ENCODE results near the gene WFDC5. TPM values are rescaled to one million over a fixed set of nuclear protein-coding genes. Genes with fewer than 3 reads are reported as not detected.
A peak's percentile ranks its signal among the peaks of the same experiment; 100 is the strongest.
"Not testable (repeated sequence)": the region's sequence is repeated elsewhere in the genome, so short reads cannot be mapped to it uniquely, and the experiment has no call there.

WFDC5 gene
- total RNA-seq, 4 donors from 2014 or later: not detected

DNA sequence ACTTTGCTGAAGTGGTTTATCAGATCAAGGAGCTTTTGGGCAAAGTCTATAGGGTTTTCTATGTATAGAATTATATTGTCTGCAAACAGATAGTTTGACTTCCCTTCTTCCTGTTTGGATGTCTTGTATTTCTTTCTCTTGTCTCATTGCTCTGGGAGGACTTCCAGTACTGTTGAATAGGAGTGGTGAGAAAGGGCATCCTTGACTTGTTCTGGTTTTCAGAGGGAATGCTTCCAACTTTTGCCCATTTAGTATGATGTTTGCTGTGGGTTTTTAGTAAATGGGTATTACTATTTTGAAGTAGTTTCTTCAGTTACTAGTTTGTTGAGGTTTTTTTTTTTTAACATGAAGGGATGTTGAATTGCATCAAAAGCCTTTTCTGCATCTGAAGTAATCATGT is 50.2 kb downstream of the WFDC5 start:
- in situ Hi-C loops (cut with MboI; ENCODE audit: low pct_ligation_motif_present in 1 of 4, low pct_unique_long_range_greater_than_20kb in 1 of 4, low sequenced_read_pairs in 3 of 4): no loop called here
- Histone ChIP-seq H3K27ac (no peak overlapping the region), H3K27me3 (no peaks in the 10 kb centered on the region), H3K4me3 (no peak overlapping the region), H3K4me1 (peaks cover 0 to 8% (median 2%) of the 10 kb centered on the region in 4 donors), H3K9me3 (no peaks in the 10 kb centered on the region), H3K36me3 (no peaks in the 10 kb centered on the region)
- TF ChIP-seq, protein P1, sequence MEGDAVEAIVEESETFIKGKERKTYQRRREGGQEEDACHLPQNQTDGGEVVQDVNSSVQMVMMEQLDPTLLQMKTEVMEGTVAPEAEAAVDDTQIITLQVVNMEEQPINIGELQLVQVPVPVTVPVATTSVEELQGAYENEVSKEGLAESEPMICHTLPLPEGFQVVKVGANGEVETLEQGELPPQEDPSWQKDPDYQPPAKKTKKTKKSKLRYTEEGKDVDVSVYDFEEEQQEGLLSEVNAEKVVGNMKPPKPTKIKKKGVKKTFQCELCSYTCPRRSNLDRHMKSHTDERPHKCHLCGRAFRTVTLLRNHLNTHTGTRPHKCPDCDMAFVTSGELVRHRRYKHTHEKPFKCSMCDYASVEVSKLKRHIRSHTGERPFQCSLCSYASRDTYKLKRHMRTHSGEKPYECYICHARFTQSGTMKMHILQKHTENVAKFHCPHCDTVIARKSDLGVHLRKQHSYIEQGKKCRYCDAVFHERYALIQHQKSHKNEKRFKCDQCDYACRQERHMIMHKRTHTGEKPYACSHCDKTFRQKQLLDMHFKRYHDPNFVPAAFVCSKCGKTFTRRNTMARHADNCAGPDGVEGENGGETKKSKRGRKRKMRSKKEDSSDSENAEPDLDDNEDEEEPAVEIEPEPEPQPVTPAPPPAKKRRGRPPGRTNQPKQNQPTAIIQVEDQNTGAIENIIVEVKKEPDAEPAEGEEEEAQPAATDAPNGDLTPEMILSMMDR (IDR thresholded peaks at IDR 0.05): no peak
- TF ChIP-seq POLR2AphosphoS5 (IDR thresholded peaks at IDR 0.05) (no peak), EP300 (IDR thresholded peaks at IDR 0.05; ENCODE audit: low read depth) (no peak), POLR2A (IDR thresholded peaks at IDR 0.05) (no peak)
- intact Hi-C loops (cut with DNase I; ENCODE audit: low total_unique reads): no loop called here
- no peak for DNase-seq

DNA sequence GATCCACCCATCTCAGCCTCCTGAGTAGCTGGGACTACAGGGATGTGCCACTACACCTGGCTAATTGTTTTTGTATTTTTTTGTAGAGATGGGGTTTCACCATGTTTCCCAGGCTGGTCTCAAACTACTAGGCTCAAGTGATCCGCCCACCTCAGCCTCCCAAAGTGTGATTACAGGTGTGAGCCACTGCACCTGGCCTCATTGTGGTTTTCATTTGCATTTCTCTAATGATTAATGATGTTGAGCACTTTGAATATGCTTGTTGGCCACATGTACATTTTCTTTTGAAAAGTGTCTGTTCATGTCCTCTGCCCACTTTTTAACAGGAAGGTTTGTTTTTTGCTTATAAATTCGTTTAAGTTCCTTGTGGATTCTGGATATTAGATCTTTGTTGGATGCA is 51.9 kb downstream of the WFDC5 start:
- H3K36me3 ChIP-seq; in situ Hi-C loops (cut with MboI; ENCODE audit: low pct_ligation_motif_present in 1 of 4, low pct_unique_long_range_greater_than_20kb in 1 of 4, low sequenced_read_pairs in 3 of 4); intact Hi-C loops (cut with DNase I; ENCODE audit: low total_unique reads); H3K4me1 ChIP-seq; H3K27ac ChIP-seq; H3K9me3 ChIP-seq; H3K4me3 ChIP-seq; H3K27me3 ChIP-seq: not testable (repeated sequence)
- 85 to 92% methylated on average over 2 of the region's 2 CpGs for WGBS, 2 donors (ENCODE audit: low coverage in 1 of 2)
- DNase-seq: peak; percentile 44

DNA sequence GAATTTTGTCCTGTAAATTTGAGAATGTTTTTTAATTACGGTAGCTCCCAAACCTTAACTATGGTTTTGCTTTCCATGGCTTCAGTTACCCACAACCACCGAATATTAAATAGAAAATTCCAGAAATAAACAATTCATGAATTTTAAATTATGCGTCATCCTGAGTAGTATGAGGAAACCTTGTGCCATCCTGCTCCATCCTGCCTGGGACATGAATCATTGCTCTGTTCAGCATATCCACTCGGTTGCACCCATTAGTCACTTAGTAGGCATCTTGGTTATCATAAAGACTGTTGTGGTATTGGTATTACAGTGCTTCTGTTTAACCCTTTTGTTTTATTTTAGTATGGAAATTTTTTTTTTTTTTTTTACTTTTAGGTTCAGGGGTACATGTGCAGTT is 53.7 kb downstream of the WFDC5 start:
- WGBS, 2 donors (ENCODE audit: low coverage in 1 of 2): 79 to 81% methylated on average over 4 of the region's 4 CpGs
- peaks cover 0 to 10% (median 4%) of the 10 kb centered on the region in 4 donors for H3K4me1 ChIP-seq
- no peak overlapping the region for H3K4me3 ChIP-seq
- no peaks in the 10 kb centered on the region for H3K27me3 ChIP-seq
- TF ChIP-seq EP300 (IDR thresholded peaks at IDR 0.05; ENCODE audit: low read depth) (no peak), POLR2A (IDR thresholded peaks at IDR 0.05) (no peak), POLR2AphosphoS5 (IDR thresholded peaks at IDR 0.05) (no peak)
- TF ChIP-seq, protein P1 (IDR thresholded peaks at IDR 0.05): no peak
- no peaks in the 10 kb centered on the region for H3K9me3 ChIP-seq
- peaks cover 0 to 7% (median 0%) of the 10 kb centered on the region in 4 donors for H3K36me3 ChIP-seq
- intact Hi-C loops (cut with DNase I; ENCODE audit: low total_unique reads) (no loop called here), in situ Hi-C loops (cut with MboI; ENCODE audit: low pct_ligation_motif_present in 1 of 4, low pct_unique_long_range_greater_than_20kb in 1 of 4, low sequenced_read_pairs in 3 of 4) (no loop called here)
- no peak overlapping the region for H3K27ac ChIP-seq
- DNase-seq: no peak

DNA sequence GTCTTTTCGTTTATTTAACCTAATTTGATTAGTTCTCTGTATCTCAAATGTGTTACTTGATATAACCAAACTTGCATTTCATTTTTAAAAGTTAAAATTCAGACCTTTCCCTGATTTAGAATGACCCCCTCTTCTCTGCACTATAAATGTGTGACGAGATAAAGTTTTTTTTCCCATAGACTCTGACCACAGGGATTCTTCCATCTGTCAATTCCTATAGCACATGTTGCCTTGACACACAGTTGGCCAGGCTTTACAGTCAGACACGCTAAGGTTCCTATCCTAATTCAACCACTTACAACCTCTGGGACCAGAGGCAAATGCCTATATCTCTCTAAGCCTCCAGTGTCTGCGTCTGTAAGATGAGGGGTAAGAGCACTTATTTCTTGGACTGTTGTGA is 54.7 kb downstream of the WFDC5 start:
- H3K27ac ChIP-seq: no peak overlapping the region
- H3K9me3 ChIP-seq: no peaks in the 10 kb centered on the region
- no peak for TF ChIP-seq POLR2A (IDR thresholded peaks at IDR 0.05)
- TF ChIP-seq, protein P1 (IDR thresholded peaks at IDR 0.05): no peak
- no peak for TF ChIP-seq POLR2AphosphoS5 (IDR thresholded peaks at IDR 0.05)
- no peak for TF ChIP-seq EP300 (IDR thresholded peaks at IDR 0.05; ENCODE audit: low read depth)
- intact Hi-C loops (cut with DNase I; ENCODE audit: low total_unique reads): no loop called here
- no peak for DNase-seq
- no peaks in the 10 kb centered on the region for H3K27me3 ChIP-seq
- no peak overlapping the region for H3K4me3 ChIP-seq
- peaks cover 0 to 10% (median 4%) of the 10 kb centered on the region in 4 donors for H3K4me1 ChIP-seq
- peaks cover 0 to 7% (median 0%) of the 10 kb centered on the region in 4 donors for H3K36me3 ChIP-seq
- in situ Hi-C loops (cut with MboI; ENCODE audit: low pct_ligation_motif_present in 1 of 4, low pct_unique_long_range_greater_than_20kb in 1 of 4, low sequenced_read_pairs in 3 of 4): no loop called here
- WGBS, 2 donors (ENCODE audit: low coverage in 1 of 2): 90 to 94% methylated on average over 2 to 4 of the region's 4 CpGs

Other genes with a start within 250 kb of the WFDC5 start
- gene YWHAB, start 229.5 kb downstream of the WFDC5 start, total RNA-seq: 100 to 1,000 TPM in 2 of 4 donors, 10 to 100 TPM in 2; 73.2 to 170 (median 117) TPM
- gene PABPC1L, start 205.1 kb downstream of the WFDC5 start, total RNA-seq: 100 to 1,000 TPM in 1 of 4 donors, 10 to 100 TPM in 3; 12.0 to 112 (median 31.6) TPM
- gene TOMM34, start 154.8 kb downstream of the WFDC5 start, total RNA-seq: 10 to 100 TPM in 2 of 4 donors, 1 to 10 TPM in 2; 1.2 to 14.8 (median 9.4) TPM
- gene STK4, start 148.7 kb downstream of the WFDC5 start, total RNA-seq: 10 to 100 TPM; 30.3 to 78.1 (median 38.3) TPM
- under 1 TPM in 2 of 4 donors, not detected in 2; 0.55 to 0.64 TPM for gene KCNS1, start 14.0 kb downstream of the WFDC5 start, total RNA-seq
- gene WFDC12, start 9.3 kb upstream of the WFDC5 start, total RNA-seq: under 1 TPM in 1 of 4 donors, not detected in 3; 0.68 TPM
- gene PI3, start 59.7 kb upstream of the WFDC5 start, total RNA-seq: 100 to 1,000 TPM in 3 of 4 donors, not detected in 1; 197 to 285 (median 250) TPM
- gene SEMG1, start 91.9 kb upstream of the WFDC5 start, total RNA-seq: under 1 TPM in 1 of 4 donors, not detected in 3; 0.27 TPM
- not detected for gene SEMG2, start 106.2 kb upstream of the WFDC5 start, total RNA-seq
- 10 to 100 TPM; 16.1 to 90.3 (median 48.2) TPM for gene SLPI, start 139.4 kb upstream of the WFDC5 start, total RNA-seq
- not detected for gene RBPJL, start 191.7 kb upstream of the WFDC5 start, total RNA-seq
- not detected for gene MATN4, start 193.1 kb upstream of the WFDC5 start, total RNA-seq
- 100 to 1,000 TPM in 2 of 4 donors, 10 to 100 TPM in 2; 60.7 to 140 (median 94.3) TPM for gene SDC4, start 233.2 kb upstream of the WFDC5 start, total RNA-seq
- 10 to 100 TPM in 3 of 4 donors, 1 to 10 TPM in 1; 5.6 to 64.7 (median 38.4) TPM for gene SYS1, start 248.0 kb upstream of the WFDC5 start, total RNA-seq